ES-I3 (cell line): ENCODE measurements around the gene ROR2.

Experiments
- H3K36me3 ChIP-seq: 2 replicates; pipeline ENCODE4 v1.6.1; 2013; ENCODE audit warnings: mild to moderate bottlenecking, low read length, control low read depth, moderate library complexity; ENCODE audit not compliant: insufficient read depth
- H3K4me1 ChIP-seq: 2 replicates; pipeline ENCODE4 v1.6.1; 2013; ENCODE audit warnings: mild to moderate bottlenecking, control low read depth, low read length; ENCODE audit not compliant: insufficient read depth
- H3K9ac ChIP-seq: 2 replicates; pipeline ENCODE4 v1.6.1; 2013; ENCODE audit warnings: low read depth, mild to moderate bottlenecking, low read length, moderate library complexity
- H3K9me3 ChIP-seq: 2 replicates; pipeline ENCODE4 v1.6.1; 2013; ENCODE audit warnings: mild to moderate bottlenecking, low read length, moderate library complexity; ENCODE audit not compliant: control insufficient read depth, insufficient read depth

The ROR2 gene

DNA sequence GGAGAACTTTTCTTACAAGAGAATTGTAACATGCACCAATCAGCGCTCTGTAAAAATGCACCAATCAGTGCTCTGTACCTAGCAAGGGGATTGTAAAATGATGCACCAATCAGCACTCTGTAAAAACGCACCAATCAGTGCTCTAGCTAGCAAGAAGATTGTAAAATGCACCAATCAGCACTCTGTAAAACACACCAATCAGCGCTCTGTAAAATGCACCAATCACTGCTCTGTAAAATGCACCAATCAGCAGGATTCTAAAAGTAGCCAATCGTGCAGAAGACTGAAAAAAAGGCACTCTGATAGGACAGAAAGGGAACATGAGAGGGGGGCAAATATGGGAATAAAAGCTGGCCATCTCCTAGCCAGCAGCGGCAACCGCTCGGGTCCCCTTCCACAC lies 233.2 kb downstream of the ROR2 start:
- Histone ChIP-seq H3K9ac (no peak overlapping the region), H3K36me3 (no peaks in the 10 kb centered on the region), H3K9me3 (no peaks in the 10 kb centered on the region), H3K4me1 (peaks cover 6% of the 10 kb centered on the region; the same call in 1 of the 2 replicates)

DNA sequence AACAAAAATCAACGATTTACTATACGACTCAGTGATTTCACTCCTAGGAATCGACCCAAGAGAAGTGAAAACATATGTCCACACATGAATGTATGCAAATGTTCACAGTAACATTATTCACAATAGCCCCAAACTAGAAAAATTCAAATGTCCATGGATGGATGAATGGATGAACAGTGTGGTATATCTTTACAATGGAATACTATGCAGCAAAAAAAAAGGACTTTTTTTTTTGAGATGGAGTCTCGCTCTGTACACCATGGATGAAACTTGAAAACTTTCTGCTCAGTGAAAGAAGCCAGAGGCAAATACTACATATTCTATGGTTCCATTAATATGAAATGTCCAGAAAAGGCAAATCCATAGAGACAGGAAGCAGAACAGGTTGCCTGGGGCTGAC lies 233.8 kb downstream of the ROR2 start:
- H3K4me1 ChIP-seq, result peaks cover 6% of the 10 kb centered on the region; the same call in 1 of the 2 replicates
- no peaks in the 10 kb centered on the region for H3K36me3 ChIP-seq
- H3K9me3 ChIP-seq, result no peaks in the 10 kb centered on the region
- no peak overlapping the region for H3K9ac ChIP-seq

DNA sequence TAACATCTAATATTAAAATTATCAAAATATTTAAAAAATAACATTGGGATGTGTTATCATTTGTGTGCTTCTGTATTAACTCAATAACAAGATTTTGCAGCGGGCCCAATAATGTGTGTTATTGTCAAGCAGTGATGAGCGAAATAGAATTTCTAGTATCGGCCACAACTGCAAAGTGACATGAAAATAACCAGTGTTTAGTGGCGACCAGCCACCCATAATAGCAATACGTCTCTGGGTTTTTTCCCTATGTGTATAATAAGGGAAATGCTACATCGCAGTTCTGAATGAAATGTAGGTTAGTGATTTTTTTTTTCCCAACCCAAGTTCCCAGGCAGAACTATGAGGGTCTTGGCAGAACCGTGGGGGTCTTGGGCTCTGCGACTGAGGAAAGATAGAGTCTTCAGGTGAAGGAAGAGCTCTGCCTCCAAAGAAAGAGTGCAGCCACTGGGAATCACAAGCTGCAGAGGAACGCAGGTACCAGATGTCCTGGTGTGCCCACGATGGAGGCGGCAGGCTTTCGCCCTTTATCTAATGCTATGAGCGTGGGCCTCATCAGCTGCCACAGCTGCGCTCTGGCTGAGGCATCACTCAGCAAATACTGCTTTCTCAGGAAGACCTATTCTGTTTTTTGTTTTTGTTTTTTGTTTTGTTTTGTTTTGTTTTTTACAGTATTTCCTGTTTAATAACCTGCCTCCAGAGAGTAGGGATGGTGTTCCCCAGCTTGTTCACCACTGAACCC lies 235.0 kb downstream of the ROR2 start:
- Histone ChIP-seq H3K36me3 (no peaks in the 10 kb centered on the region), H3K4me1 (no peaks in the 10 kb centered on the region)

DNA sequence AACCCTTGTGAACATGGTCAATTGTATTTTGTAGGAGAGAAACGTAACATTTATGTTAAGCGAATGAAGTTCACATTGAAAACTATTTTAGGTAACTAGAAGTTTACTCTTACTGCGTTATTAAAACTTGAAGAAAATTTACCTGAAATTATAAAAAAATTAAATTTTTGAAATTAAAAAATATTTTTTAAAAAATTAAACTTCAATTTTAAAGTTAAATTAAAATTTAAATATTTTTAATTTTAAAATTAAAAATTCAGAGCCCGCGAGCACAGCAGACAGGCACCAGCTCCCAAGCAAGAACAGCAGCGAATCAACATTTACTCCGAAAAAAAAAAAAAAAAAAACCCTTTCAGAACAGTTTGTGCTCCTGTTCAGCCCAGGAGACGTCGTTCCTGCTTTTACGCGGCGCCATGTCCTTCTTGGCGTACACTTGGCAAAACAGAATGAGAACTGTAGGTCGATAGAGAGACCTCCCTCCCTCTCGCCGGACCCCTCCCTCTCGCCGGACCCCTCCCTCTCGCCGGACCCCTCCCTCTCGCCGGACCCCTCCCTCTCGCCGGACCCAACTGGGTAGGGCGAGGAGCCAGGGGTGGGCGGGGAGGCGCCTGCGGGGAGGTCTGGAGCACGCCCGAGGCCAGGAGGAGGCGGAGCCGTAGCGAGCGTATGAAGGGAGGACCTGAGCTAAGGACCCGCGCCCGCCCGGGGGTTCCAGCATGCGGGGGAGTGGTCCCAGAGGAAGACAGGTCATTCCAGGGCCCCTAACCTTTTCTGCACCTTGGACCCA lies 235.8 kb downstream of the ROR2 start:
- Histone ChIP-seq H3K9ac (peak overlapping the region; percentile 42; the same call in 1 of the 2 replicates), H3K9me3 (no peaks in the 10 kb centered on the region), H3K36me3 (no peaks in the 10 kb centered on the region), H3K4me1 (no peaks in the 10 kb centered on the region)

More for the DNA sequence above, 235.0 kb downstream of the ROR2 start:
- H3K9ac ChIP-seq, result no peak overlapping the region
- H3K9me3 ChIP-seq, result no peaks in the 10 kb centered on the region

DNA sequence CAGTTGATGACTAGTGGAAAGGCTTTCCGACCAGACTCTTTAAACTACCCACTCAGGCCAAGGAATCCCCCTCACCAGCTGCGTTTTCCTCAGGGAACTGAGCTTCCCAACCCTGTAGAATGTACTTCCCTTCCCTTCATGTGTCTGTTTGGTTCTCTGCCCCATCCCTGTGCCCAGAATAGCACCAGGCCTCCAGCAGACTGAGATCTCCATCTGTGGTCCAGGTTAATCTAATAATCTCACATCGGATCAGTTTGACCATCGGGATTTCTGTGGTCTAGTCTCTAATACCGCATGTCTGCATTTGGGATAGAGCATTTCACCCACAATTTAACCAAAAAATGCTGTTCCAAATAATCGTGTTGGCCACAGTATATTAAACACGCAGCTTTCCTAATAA lies 237.2 kb downstream of the ROR2 start:
- Histone ChIP-seq H3K4me1 (no peaks in the 10 kb centered on the region), H3K36me3 (no peaks in the 10 kb centered on the region), H3K9me3 (no peaks in the 10 kb centered on the region), H3K9ac (no peak overlapping the region)

DNA sequence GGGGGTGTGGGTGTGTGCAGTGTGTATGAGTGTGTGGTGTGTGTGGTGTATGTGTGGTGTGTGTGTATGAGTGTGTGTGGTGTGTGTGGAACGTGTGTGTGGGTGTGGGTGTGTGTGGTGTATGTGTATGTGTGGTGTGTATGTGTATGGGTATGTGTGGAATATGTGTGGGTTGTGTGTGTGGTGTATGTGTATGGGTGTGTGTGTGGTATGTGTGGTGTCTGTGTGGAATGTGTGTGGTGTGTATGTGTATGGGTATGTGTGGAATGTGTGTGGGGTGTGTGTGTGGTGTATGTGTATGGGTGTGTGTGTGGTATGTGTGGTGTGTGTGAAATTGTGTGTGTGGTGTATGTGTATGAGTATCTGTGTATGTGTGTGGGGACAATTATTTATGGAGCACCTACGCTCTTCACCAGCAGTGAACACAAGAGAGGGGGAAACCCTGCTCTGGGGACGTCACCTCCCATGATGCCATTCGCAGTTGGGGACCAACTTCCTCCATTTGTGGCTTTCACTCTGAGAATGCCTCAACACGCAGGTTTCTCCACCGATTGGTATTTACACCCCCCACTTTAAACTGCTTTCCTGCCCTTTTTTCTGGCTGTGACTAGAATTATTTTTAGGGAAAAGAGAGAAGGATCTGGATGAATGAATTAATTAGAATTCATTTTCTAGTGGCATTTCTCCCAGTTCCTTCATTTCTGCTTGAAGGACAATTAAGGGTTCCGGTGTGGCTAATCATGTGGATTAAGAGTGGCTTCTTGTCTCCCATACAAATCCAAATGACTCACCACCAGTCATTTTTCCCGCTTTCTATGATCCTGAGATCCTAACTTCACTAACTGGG lies 238.1 kb downstream of the ROR2 start:
- no peaks in the 10 kb centered on the region for H3K4me1 ChIP-seq
- no peaks in the 10 kb centered on the region for H3K9me3 ChIP-seq
- H3K36me3 ChIP-seq, result no peaks in the 10 kb centered on the region
- H3K9ac ChIP-seq, result no peak overlapping the region

DNA sequence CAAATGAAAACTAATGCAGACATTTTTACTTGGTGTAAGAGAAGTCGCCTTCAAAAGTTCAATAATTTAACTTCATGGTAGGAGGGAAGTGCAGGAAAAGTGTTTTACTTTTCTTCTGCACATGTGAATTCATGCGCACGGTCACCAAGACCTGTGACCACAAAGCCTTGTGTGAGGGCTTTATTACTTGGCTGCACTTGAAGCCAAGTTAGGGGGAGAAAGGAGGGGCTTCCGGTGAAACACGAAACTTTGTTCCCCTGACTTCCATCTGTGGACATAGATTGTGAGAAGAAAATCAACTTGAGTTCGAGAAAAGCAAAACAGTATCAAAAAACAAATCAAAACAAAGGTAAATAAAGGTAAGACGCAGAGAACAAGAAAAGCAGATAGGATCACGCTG lies 239.9 kb downstream of the ROR2 start:
- Histone ChIP-seq H3K36me3 (no peaks in the 10 kb centered on the region), H3K4me1 (no peaks in the 10 kb centered on the region), H3K9ac (no peak overlapping the region), H3K9me3 (no peaks in the 10 kb centered on the region)

DNA sequence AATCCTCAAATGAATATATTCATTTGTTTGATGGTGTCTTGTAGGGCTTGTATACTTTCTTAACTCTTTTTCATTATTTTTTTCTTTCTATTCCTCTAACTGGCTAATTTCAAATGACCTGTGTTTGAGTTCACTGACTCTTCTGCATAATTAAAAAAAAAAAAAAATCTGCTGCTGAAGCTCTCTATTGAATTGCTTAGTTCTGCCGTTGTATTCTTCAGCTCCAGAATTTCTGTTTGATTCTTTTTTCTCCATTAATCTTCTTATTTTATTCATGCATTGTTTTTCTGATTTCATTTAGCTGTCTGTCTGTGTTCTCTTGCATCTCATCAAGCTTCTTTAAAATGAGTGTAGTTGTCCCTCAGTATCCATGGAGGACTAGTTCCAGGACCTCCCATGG lies 244.6 kb downstream of the ROR2 start:
- Histone ChIP-seq H3K9me3 (no peaks in the 10 kb centered on the region), H3K4me1 (no peaks in the 10 kb centered on the region), H3K9ac (no peak overlapping the region), H3K36me3 (no peaks in the 10 kb centered on the region)

DNA sequence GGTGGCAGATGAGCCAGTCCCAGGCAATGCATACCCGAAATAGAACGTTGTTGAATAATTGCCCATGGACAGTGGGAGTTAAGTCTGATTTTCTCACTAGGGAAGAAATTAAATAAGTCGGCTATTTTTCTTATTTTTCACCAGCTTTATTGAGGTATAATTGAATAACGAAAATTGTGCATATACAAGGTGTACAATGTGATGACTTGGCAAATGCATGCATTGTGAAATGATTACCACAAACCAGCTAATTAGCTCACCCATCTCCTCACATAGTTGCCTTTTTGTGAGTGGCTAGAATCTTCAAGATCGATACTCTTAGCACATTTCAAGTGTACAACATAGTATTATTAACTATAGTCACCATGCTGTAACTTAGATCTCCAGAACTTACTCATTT lies 249.6 kb downstream of the ROR2 start:
- Histone ChIP-seq H3K4me1 (peaks cover 8% of the 10 kb centered on the region; the same call in 1 of the 2 replicates), H3K36me3 (no peaks in the 10 kb centered on the region), H3K9ac (no peak overlapping the region), H3K9me3 (no peaks in the 10 kb centered on the region)

DNA sequence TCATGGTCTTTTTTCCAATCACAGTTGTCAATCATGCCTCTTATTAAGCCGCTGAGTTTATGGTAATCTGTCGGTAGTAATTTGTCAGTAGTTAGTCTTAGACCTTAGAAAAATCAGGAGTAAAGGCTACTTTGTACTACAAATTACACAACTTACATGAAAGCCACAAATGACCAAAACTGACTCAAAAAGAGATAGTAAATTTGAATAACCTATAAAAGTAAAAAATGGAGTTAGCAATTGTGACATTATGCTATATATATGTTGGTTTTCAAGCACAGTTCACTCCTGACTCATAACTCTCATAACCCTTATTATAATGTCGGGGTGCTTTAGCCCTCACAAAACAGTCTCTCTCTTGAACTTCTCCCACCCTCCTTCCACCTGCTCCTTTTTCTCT lies 251.8 kb downstream of the ROR2 start:
- Histone ChIP-seq H3K9ac (no peak overlapping the region), H3K9me3 (no peaks in the 10 kb centered on the region), H3K36me3 (no peaks in the 10 kb centered on the region), H3K4me1 (peaks cover 17% of the 10 kb centered on the region)

DNA sequence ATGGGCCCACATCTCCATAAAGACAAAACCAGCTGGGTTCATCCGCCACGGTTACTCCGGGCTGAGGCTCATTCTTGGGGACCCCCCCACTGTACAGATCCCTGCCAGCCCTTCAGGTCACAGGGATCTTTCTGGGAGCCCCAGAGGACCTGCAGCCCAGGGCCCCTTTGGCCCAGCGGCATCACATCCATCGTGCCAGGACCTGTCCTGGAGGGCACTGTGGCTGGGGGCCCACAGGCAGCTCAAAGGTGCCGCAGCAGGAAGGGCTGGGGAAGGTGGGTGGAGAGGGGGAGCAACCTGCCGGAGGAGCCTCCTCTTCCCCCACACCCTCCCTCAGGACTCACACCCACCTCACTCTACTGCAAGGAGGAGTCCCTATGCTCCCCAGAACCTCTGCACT lies 252.8 kb downstream of the ROR2 start:
- Histone ChIP-seq H3K9me3 (no peaks in the 10 kb centered on the region), H3K36me3 (no peaks in the 10 kb centered on the region), H3K9ac (no peak overlapping the region), H3K4me1 (peaks cover 24% of the 10 kb centered on the region)

DNA sequence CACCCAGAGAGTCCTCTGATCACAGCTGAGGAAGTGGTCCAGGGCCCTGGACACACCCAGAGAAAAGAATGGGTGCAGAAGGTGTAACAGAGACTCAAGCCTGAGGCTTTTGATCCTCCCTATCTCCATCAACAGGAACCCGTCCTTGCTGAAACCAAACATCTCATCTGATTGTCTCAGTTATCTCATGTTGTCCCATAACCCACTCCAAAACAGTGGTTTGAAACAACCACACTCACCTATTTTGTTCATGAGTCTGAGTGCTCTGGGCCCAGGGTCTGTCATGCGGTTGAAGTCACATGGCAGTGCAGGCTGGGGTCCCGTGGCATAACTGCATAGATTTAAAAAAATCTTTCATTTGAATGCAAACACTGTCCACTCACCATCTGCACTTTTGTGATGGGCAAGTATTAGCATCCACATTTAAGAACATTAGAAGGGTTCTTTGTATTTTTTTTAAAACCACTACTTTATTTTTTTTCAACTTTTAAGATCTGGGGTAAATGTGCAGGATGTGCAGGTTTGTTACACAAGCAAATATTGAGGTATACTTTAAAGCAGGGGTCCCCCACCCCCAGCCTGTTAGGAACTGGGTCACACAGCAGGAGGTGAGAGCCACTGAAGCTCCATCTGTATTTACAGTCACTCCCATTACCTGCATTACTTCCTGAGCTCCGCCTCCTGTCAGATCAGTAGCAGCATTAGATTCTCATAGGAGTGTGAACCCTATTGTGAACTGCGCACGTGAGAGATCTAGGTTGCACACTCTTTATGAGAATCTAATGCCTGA lies 255.8 kb downstream of the ROR2 start:
- Histone ChIP-seq H3K9ac (no peak overlapping the region), H3K4me1 (peaks cover 24% of the 10 kb centered on the region), H3K9me3 (no peaks in the 10 kb centered on the region), H3K36me3 (no peaks in the 10 kb centered on the region)

DNA sequence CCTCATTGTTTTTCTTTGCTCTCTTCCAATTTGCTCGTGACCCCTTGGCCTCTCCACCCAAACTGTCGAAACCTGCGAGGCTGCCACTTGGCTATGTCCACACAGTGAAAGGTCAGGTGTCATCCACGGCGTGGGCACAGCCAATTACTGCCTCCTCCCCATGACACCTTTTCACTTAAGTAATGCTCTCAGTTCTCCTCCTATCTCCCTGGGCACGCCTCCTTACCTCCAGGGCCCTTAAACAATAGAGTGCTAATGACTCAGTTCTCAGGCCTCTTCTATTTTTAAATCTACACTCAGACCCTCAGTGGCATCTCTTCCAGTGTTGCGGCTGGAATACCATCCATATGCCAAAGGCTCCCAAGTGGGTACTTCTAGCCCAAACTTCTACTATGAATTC lies 256.8 kb downstream of the ROR2 start:
- Histone ChIP-seq H3K9me3 (no peaks in the 10 kb centered on the region), H3K9ac (no peak overlapping the region; the same call in 1 of the 2 replicates), H3K4me1 (peaks cover 24% of the 10 kb centered on the region), H3K36me3 (no peaks in the 10 kb centered on the region)
